ENCODE data around the gene CRIP1.

DNA sequence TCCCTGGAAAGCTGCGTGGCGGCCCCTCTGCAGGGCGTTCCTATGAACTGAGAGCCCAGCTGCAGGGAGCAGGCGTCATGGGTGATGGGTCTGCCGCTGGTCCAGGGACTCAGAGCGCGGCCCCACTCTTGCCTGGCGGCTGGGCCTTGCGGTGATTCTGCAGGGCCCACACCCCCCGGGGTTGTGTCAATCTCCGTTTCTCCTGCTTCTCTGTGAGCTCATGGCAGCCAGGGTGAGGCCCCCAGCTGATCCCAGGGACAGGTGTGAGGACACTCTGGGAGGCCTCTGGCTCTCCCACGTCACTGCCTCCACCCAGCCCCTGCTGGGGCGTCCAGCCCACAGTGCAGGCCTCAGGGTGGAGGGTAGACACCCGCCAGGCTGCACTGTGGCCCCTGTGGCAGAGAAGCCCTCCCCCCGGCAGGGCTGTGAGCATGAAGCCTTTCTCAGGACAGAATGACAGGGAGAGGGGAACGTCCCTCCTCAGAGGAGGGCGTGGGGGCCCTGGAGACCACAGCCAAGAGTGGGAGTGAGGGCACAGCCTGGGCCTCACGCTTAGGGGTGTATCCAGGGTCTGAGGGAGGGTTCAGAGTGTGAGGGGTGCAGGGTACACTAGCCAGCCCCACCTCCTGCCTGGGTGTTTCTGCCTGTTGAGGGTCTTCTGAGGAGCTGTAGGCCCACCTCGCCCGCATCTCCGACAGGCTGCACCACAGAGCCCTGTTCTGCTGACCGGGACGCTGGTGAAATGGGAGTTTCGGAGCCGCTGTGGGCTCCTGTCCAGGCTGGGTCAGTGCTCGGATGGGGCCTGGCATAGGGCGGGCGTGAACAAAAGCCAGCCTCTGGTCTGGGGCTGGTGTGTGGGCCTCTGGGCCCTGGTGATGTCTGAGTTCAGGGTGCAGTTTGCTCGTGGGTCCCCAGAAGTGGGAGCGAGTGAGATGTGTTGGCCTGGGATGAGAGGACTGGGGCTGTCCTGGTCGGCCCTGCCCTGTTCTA is 38.7 kb upstream of the CRIP1 start:
- TF ChIP-seq CTCF (IDR thresholded peaks at IDR 0.05; ENCODE audit: extremely low read depth in 1 of 2, insufficient read depth in 1 of 2, low read depth in 1 of 2, low read length in 2 of 2), result no peak
- TF ChIP-seq EZH2 (IDR thresholded peaks at IDR 0.05; ENCODE audit: borderline replicate concordance, low read depth, low read length, severe bottlenecking), result no peak
- no peak for TF ChIP-seq POLR2A (IDR thresholded peaks at IDR 0.05; ENCODE audit: low read depth, low read length)
- TF ChIP-seq, protein P1, sequence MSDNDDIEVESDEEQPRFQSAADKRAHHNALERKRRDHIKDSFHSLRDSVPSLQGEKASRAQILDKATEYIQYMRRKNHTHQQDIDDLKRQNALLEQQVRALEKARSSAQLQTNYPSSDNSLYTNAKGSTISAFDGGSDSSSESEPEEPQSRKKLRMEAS (IDR thresholded peaks at IDR 0.05; ENCODE audit: insufficient read depth, insufficient read length), result no peak

Data from endothelial cell of umbilical vein (primary cell).